GOT3 (cell line): Measurements from ENCODE around the gene SIGLEC10.
"Not testable (repeated sequence)": the region's sequence is repeated elsewhere in the genome, so short reads cannot be mapped to it uniquely, and the experiment has no call there.

ENCODE experiments used
- DNase-seq: peaks from one replicate; lab custom pipeline; 2025; ENCODE audit warnings: mixed read lengths; lab: John Stamatoyannopoulos, UW

The SIGLEC10 gene

GRCh38 chr19:51417107-51417809, at the start of gene SIGLEC10:
Gene SIGLEC10, minus strand, starts transcription at chr19:51417642. Its CDS starts 61 bp downstream, at chr19:51417581.
- no peak for DNase-seq

GRCh38 chr19:51466723-51467122, 49.3 kb upstream of the SIGLEC10 start:
- no peak for DNase-seq

- DNase-seq: not testable (repeated sequence)
These were observed 46.6 kb upstream of the SIGLEC10 start for GRCh38 chr19:51463976-51464581.

GRCh38 chr19:51462681-51463080, 45.2 kb upstream of the SIGLEC10 start:
- no peak for DNase-seq

GRCh38 chr19:51462276-51462675, 44.8 kb upstream of the SIGLEC10 start:
- no peak for DNase-seq

- no peak for DNase-seq
These were observed 44.3 kb upstream of the SIGLEC10 start for GRCh38 chr19:51461723-51462161.

GRCh38 chr19:51460164-51460992, 42.9 kb upstream of the SIGLEC10 start:
- DNase-seq: no peak

- no peak for DNase-seq
These were observed 41.6 kb upstream of the SIGLEC10 start for GRCh38 chr19:51458899-51459505.

GRCh38 chr19:51458051-51458645, 40.7 kb upstream of the SIGLEC10 start, which contains the start of gene SIGLEC8:
Gene SIGLEC8, minus strand, starts transcription at chr19:51458454. Its CDS starts 67 bp downstream, at chr19:51458387.
- DNase-seq: no peak

GRCh38 chr19:51457351-51458013, 40.0 kb upstream of the SIGLEC10 start:
- DNase-seq: no peak

GRCh38 chr19:51456541-51457290, 39.3 kb upstream of the SIGLEC10 start:
- no peak for DNase-seq

- DNase-seq: no peak
These were observed 33.4 kb upstream of the SIGLEC10 start for GRCh38 chr19:51450730-51451307.

- no peak for DNase-seq
These were observed 31.1 kb upstream of the SIGLEC10 start for GRCh38 chr19:51448411-51449016.

GRCh38 chr19:51448011-51448410, 30.6 kb upstream of the SIGLEC10 start:
- no peak for DNase-seq

GRCh38 chr19:51447510-51447909, 30.1 kb upstream of the SIGLEC10 start:
- not testable (repeated sequence) for DNase-seq

- DNase-seq: no peak
These were observed 24.3 kb upstream of the SIGLEC10 start for GRCh38 chr19:51441410-51442390.

- no peak for DNase-seq
These were observed 23.5 kb upstream of the SIGLEC10 start for GRCh38 chr19:51440846-51441409.

GRCh38 chr19:51440052-51440451, 22.6 kb upstream of the SIGLEC10 start:
- DNase-seq: no peak
